Dermis microvascular lymphatic vessel endothelial cell (primary cell): ENCODE measurements around the gene GPR176. TPM values are rescaled to one million over a fixed set of nuclear protein-coding genes. Genes with fewer than 3 reads are reported as not detected.
"Not testable (repeated sequence)": the region's sequence is repeated elsewhere in the genome, so short reads cannot be mapped to it uniquely, and the experiment has no call there.

Experiments used
- DNase-seq, 2 donors: peaks; one replicate each; pipeline versions ENCODE4 v3.0.0 to v3.0.0-alpha.2; 2010; ENCODE audit warnings: low read depth in 2 of 2
- total RNA-seq: library from RNA; depleted of rRNA; stranded (reverse); fragments of >200 nt; gene quantifications from 2 replicates; pipeline ENCODE4 v1.2.1, GENCODE V29; 2014

GPR176 gene
- total RNA-seq, 1 donor from 2014 or later = 8.5 TPM

- DNase-seq = no peak
Observed at GRCh38 chr15:39857132-39857531, 62.9 kb downstream of the GPR176 start.

- no peak for DNase-seq
Observed at GRCh38 chr15:39856357-39856756, 63.7 kb downstream of the GPR176 start.

- DNase-seq = peak in 1 of 2 donors; percentile 23
Observed at GRCh38 chr15:39855400-39855799, 64.7 kb downstream of the GPR176 start.

- no peak for DNase-seq
Observed at GRCh38 chr15:39854161-39854560, 65.9 kb downstream of the GPR176 start.

- peak in 1 of 2 donors; percentile 27 for DNase-seq
Observed at GRCh38 chr15:39852250-39852649, 67.8 kb downstream of the GPR176 start.

- DNase-seq = peak in 1 of 2 donors; percentile 85
Observed at GRCh38 chr15:39851500-39852092, 68.5 kb downstream of the GPR176 start.

GRCh38 chr15:39850436-39850835 lies 69.6 kb downstream of the GPR176 start:
- DNase-seq = peak in 1 of 2 donors; percentile 29

- DNase-seq = no peak
Observed at GRCh38 chr15:39846108-39846507, 74.0 kb downstream of the GPR176 start.

GRCh38 chr15:39845582-39845981 lies 74.5 kb downstream of the GPR176 start:
- no peak for DNase-seq

GRCh38 chr15:39843565-39843964 lies 76.5 kb downstream of the GPR176 start:
- DNase-seq = no peak

- no peak for DNase-seq
Observed at GRCh38 chr15:39837454-39837853, 82.6 kb downstream of the GPR176 start.

- DNase-seq = peak in 1 of 2 donors; percentile 24
Observed at GRCh38 chr15:39835550-39835949, 84.5 kb downstream of the GPR176 start.

GRCh38 chr15:39834256-39834655 lies 85.8 kb downstream of the GPR176 start:
- no peak for DNase-seq

- no peak for DNase-seq
Observed at GRCh38 chr15:39833515-39833981, 86.5 kb downstream of the GPR176 start.

GRCh38 chr15:39830166-39830565 lies 89.9 kb downstream of the GPR176 start:
- no peak for DNase-seq

GRCh38 chr15:39828374-39828931 lies 91.6 kb downstream of the GPR176 start:
- peak in 1 of 2 donors; percentile 50 for DNase-seq

- no peak for DNase-seq
Observed at GRCh38 chr15:39826975-39827374, 93.1 kb downstream of the GPR176 start.

- DNase-seq = no peak
Observed at GRCh38 chr15:39823634-39824033, 96.4 kb downstream of the GPR176 start.

- no peak for DNase-seq
Observed at GRCh38 chr15:39820050-39820602, 99.9 kb downstream of the GPR176 start.

GRCh38 chr15:39819533-39819932 lies 100.5 kb downstream of the GPR176 start:
- DNase-seq = no peak

GRCh38 chr15:39817892-39818291 lies 102.2 kb downstream of the GPR176 start:
- no peak for DNase-seq

GRCh38 chr15:39814489-39814888 lies 105.6 kb downstream of the GPR176 start:
- no peak for DNase-seq

GRCh38 chr15:39812651-39813050 lies 107.4 kb downstream of the GPR176 start:
- not testable (repeated sequence) for DNase-seq
